ENCODE data around the gene KRT3.

KRT3 gene

GRCh38 chr12:52783563-52784316, 12.2 kb downstream of the KRT3 start:
- H3K9me2 ChIP-seq (replicated peaks; ENCODE audit: control insufficient read depth, low read length), result no peaks in the 10 kb centered on the region
- no peak for TF ChIP-seq EZH2phosphoT487 (IDR thresholded peaks at IDR 0.05; ENCODE audit: borderline replicate concordance, low read length)
- TF ChIP-seq CTCF (IDR thresholded peaks at IDR 0.05; ENCODE audit: low read depth, low read length, poor library complexity, severe bottlenecking), result no peak
- H4K20me1 ChIP-seq (ENCODE audit: control insufficient read depth, insufficient read depth, low read depth, low read length), result no peaks in the 10 kb centered on the region
- H3K79me2 ChIP-seq (ENCODE audit: control insufficient read depth, low read length), result no peaks in the 10 kb centered on the region
- H3K4me3 ChIP-seq (ENCODE audit: low read length), result no peak overlapping the region
- H3K27ac ChIP-seq (ENCODE audit: low read depth, low read length), result no peak overlapping the region
- peaks cover 8% of the 10 kb centered on the region for H3K27me3 ChIP-seq (ENCODE audit: control insufficient read depth, low read length)
- H3F3A ChIP-seq (ENCODE audit: control insufficient read depth, insufficient read depth), result no peaks in the 10 kb centered on the region
- no peaks in the 10 kb centered on the region for H3K4me1 ChIP-seq (ENCODE audit: control insufficient read depth, low read length)
- no peak overlapping the region for H3K4me2 ChIP-seq (ENCODE audit: low read length)
- no peaks in the 10 kb centered on the region for H3K9me3 ChIP-seq (ENCODE audit: control insufficient read depth, insufficient read depth, low read length)
- no peaks in the 10 kb centered on the region for H3K36me3 ChIP-seq (ENCODE audit: control insufficient read depth, low read length)

GRCh38 chr12:52782502-52782901, 13.4 kb downstream of the KRT3 start:
- Histone ChIP-seq H3K4me3 (ENCODE audit: low read length) (no peak overlapping the region), H3K27me3 (ENCODE audit: control insufficient read depth, low read length) (peaks cover 8% of the 10 kb centered on the region), H3F3A (ENCODE audit: control insufficient read depth, insufficient read depth) (no peaks in the 10 kb centered on the region), H4K20me1 (ENCODE audit: control insufficient read depth, insufficient read depth, low read depth, low read length) (no peaks in the 10 kb centered on the region), H3K9me2 (replicated peaks; ENCODE audit: control insufficient read depth, low read length) (no peaks in the 10 kb centered on the region), H3K4me2 (ENCODE audit: low read length) (no peak overlapping the region), H3K27ac (ENCODE audit: low read depth, low read length) (no peak overlapping the region), H3K79me2 (ENCODE audit: control insufficient read depth, low read length) (no peaks in the 10 kb centered on the region), H3K36me3 (ENCODE audit: control insufficient read depth, low read length) (no peaks in the 10 kb centered on the region), H3K4me1 (ENCODE audit: control insufficient read depth, low read length) (no peaks in the 10 kb centered on the region), H3K9me3 (ENCODE audit: control insufficient read depth, insufficient read depth, low read length) (no peaks in the 10 kb centered on the region)
- no peak for TF ChIP-seq EZH2phosphoT487 (IDR thresholded peaks at IDR 0.05; ENCODE audit: borderline replicate concordance, low read length)
- TF ChIP-seq CTCF (IDR thresholded peaks at IDR 0.05; ENCODE audit: low read depth, low read length, poor library complexity, severe bottlenecking), result no peak

GRCh38 chr12:52781399-52782082, 14.4 kb downstream of the KRT3 start:
- no peak overlapping the region for H3K27ac ChIP-seq (ENCODE audit: low read depth, low read length)

More at GRCh38 chr12:52781399-52782082, 14.4 kb downstream of the KRT3 start:
- TF ChIP-seq CTCF (IDR thresholded peaks at IDR 0.05; ENCODE audit: low read depth, low read length, poor library complexity, severe bottlenecking), result no peak
- Histone ChIP-seq H3K9me3 (ENCODE audit: control insufficient read depth, insufficient read depth, low read length) (no peaks in the 10 kb centered on the region), H3F3A (ENCODE audit: control insufficient read depth, insufficient read depth) (no peaks in the 10 kb centered on the region), H3K79me2 (ENCODE audit: control insufficient read depth, low read length) (no peaks in the 10 kb centered on the region), H3K4me3 (ENCODE audit: low read length) (no peak overlapping the region), H3K36me3 (ENCODE audit: control insufficient read depth, low read length) (no peaks in the 10 kb centered on the region), H3K4me2 (ENCODE audit: low read length) (no peak overlapping the region), H3K4me1 (ENCODE audit: control insufficient read depth, low read length) (no peaks in the 10 kb centered on the region), H3K9me2 (replicated peaks; ENCODE audit: control insufficient read depth, low read length) (no peaks in the 10 kb centered on the region), H4K20me1 (ENCODE audit: control insufficient read depth, insufficient read depth, low read depth, low read length) (no peaks in the 10 kb centered on the region), H3K27me3 (ENCODE audit: control insufficient read depth, low read length) (peaks cover 8% of the 10 kb centered on the region)

All from DOHH2 (cell line).